ENCODE measurements around the gene TENT5A.

Gene TENT5A

DNA sequence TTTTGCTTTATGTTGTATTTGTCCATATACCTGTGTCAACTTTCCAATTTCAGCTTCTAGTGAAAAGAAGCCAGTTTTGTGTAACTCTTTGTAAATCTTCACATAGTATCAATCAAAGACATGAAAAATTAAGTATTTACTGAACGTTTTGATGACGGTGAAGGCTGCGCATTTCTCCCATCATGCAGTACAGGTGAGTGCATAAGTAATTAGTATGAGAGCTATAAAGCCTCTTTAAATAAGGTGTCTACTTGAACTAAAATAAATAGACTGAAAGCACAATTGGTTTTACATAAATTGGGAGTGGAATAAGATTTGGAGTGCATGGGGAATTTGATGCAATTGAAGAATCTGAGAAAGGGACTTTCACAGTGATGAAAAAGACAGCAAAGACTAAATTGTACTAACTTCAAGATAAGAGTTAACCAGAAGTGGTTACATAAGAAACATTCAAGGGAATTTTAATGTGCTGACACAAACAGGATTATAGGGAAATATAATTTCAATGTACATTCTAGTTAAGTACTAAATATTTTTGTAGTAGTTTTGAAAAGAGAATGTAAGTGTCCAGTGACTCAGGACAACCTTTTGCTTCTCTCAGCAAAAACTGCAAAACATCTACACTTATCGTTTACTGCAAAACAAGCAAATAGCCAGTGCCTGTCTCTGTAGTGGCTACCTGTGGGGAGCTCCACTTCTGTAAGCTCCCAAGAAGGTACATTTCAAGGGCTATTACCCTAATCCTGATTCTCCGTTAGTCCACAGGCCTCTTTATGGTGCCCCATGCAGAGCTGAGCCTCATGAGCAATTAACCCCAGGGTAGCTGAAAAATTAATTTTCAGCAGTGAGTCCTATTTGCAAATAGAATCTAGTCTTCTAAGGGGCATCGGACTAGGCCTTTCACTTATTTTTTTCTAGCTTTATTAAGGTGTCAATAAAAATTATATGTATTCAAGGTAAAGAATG, 13.0 kb downstream of the TENT5A start:
- TF ChIP-seq, protein P1, sequence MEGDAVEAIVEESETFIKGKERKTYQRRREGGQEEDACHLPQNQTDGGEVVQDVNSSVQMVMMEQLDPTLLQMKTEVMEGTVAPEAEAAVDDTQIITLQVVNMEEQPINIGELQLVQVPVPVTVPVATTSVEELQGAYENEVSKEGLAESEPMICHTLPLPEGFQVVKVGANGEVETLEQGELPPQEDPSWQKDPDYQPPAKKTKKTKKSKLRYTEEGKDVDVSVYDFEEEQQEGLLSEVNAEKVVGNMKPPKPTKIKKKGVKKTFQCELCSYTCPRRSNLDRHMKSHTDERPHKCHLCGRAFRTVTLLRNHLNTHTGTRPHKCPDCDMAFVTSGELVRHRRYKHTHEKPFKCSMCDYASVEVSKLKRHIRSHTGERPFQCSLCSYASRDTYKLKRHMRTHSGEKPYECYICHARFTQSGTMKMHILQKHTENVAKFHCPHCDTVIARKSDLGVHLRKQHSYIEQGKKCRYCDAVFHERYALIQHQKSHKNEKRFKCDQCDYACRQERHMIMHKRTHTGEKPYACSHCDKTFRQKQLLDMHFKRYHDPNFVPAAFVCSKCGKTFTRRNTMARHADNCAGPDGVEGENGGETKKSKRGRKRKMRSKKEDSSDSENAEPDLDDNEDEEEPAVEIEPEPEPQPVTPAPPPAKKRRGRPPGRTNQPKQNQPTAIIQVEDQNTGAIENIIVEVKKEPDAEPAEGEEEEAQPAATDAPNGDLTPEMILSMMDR (conservative IDR thresholded peaks at IDR 0.05): no peak
- H3K27ac ChIP-seq: no peak overlapping the region

DNA sequence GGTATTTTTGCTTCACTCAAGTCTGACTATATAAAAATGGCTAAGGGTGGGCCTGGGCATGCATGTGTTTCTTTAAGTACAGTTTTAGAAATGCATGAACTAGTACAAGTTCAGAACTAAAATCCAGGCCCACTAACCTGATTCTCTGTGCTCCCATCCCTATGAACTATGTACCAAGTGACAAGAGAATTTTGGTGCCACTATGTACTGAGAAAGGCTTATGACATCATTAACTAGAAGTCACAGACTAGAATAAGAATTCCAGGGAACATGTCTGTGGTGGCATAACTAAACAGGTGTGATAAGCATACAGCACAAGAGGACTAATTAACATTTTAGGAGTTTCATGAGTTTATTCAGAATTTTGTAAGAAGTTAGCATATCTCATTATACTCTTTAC, 16.1 kb downstream of the TENT5A start:
- no peak overlapping the region for H3K27ac ChIP-seq
- TF ChIP-seq, protein P1 (conservative IDR thresholded peaks at IDR 0.05): no peak

DNA sequence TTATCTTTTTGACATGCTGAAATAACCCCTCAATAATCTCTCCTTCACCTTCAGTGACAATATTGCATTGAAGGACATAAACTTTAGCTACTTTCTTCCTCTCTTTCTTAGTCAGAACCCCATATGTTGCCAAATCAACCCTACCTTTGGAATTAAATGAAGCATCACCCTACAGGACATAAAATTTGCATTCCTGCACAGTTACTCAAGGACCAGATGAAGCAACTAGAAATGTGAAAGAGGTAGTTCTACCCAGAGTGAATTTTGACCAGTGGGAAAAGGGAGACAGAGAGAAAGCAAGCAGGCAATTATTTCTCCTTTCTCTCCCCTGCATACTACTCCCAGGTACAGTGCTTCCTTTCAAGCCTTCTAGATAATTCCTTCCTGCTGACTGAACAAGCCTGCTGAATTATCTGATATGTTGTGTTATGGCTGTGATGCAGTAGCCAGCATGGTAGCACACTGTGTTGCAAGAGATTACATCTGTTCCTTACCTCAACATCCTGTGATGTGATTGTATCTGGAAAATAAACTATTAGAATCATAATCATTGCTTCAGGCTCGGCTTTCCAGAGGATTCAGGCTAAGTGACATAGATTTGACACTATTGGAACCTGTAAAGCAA, 16.6 kb downstream of the TENT5A start:
- TF ChIP-seq, protein P1 (conservative IDR thresholded peaks at IDR 0.05): no peak
- H3K27ac ChIP-seq: no peak overlapping the region

DNA sequence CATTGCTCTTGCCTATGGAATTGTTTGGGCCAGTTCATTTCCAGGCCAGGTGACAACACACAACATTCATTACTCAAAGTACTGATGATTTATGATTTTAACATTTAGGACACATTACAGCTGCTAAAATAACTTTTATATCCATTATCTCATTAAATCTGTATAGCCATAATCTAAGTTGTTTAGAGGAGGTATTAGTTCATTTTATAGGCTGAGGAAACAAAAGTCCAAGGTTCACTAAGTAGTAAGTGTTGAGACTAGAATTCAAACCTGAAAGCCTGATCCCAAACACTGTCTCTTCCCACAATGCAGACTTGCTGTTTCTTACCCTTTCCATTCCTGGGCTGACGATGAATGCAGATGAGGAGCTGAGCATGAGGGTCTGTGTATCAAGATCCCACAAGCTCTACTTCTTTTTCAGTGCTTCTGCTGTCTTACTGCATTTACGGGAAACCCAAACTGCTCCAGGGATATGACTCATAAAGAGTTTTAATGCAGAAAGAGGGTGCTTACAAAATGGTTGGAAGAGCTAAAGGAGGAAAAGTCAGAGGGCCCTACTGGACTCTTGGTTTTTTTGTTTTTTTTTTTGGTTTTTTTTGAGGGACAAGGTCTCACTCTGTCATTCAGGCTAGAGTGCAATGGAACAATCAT, 17.9 kb downstream of the TENT5A start:
- no peak overlapping the region for H3K27ac ChIP-seq
- TF ChIP-seq, protein P1 (conservative IDR thresholded peaks at IDR 0.05): no peak

- TF ChIP-seq, protein P1 (conservative IDR thresholded peaks at IDR 0.05): no peak
- no peak overlapping the region for H3K27ac ChIP-seq
Measured at GRCh38 chr6:81734081-81734480, 18.4 kb downstream of the TENT5A start.

DNA sequence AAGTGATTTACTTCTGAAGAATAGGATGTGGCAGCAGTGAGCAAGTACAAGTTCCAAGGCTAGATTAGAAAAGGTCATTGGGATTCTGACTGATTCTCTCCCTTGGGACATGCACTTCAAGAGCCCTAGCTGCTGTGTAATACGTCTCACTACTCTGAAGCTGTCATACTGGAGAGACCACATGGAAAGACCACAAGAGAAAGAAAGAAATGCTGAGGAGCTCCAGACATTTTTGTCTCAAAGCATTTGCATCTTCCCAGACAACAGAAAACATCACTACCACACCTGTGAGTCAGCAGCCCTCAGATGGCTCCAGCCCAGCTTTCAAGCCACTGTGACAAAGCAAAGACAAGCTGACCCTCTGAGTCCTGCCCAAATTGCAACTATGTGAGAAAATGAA, 20.7 kb downstream of the TENT5A start:
- TF ChIP-seq, protein P1 (conservative IDR thresholded peaks at IDR 0.05): no peak
- H3K27ac ChIP-seq: no peak overlapping the region

- TF ChIP-seq, protein P1 (conservative IDR thresholded peaks at IDR 0.05): no peak
- H3K27ac ChIP-seq: no peak overlapping the region
Measured at GRCh38 chr6:81727876-81728517, 24.5 kb downstream of the TENT5A start.

All from VCaP (cell line).